HepG2 (cell line): Measurements from ENCODE around the gene NPB. TPM values are rescaled to one million over a fixed set of nuclear protein-coding genes. Genes with fewer than 3 reads are reported as not detected.
A peak's percentile ranks its signal among the peaks of the same experiment; 100 is the strongest.

Experiments
- ATF3 ChIP-seq: sonication (generic); formaldehyde crosslinking; IDR thresholded peaks from 2 replicates; pipeline ENCODE4 v1.4.0; 2020; ENCODE audit warnings: missing genetic modification reagents
- ATF6 ChIP-seq: sonication (generic); formaldehyde crosslinking; conservative IDR thresholded peaks from 2 replicates; pipeline ENCODE4 v1.4.0; 2020; ENCODE audit warnings: missing genetic modification reagents
- BHLHE40 ChIP-seq: IDR thresholded peaks from 2 replicates; pipeline ENCODE4 v1.6.1; 2011; ENCODE audit warnings: low read length, improper control_type of control experiment
- CEBPZ ChIP-seq: IDR thresholded peaks from 2 replicates; pipeline ENCODE4 v1.6.1; 2012; ENCODE audit warnings: low read length, improper control_type of control experiment
- CHD4 ChIP-seq: fragments of 200-600 bp; sonication (generic); IDR thresholded peaks from 2 replicates; pipeline ENCODE4 v1.7.0; 2017; ENCODE audit warnings: mild to moderate bottlenecking, low read length, borderline replicate concordance
- DRAP1 ChIP-seq: IDR thresholded peaks from 2 replicates; pipeline ENCODE4 v1.6.1; 2016; ENCODE audit warnings: missing genetic modification reagents, missing compliant biosample characterization
- IRX3 ChIP-seq: sonication (generic); formaldehyde crosslinking; IDR thresholded peaks from 2 replicates; pipeline ENCODE4 v1.8.1; 2023; ENCODE audit warnings: mild to moderate bottlenecking, low read depth, missing genetic modification reagents, borderline replicate concordance
- JARID2 ChIP-seq: sonication (generic); formaldehyde crosslinking; IDR thresholded peaks from 2 replicates; pipeline ENCODE4 v1.8.1; 2023; ENCODE audit warnings: missing genetic modification reagents, inconsistent platforms; ENCODE audit not compliant: insufficient replicate concordance
- PBX3 ChIP-seq: sonication (generic); formaldehyde crosslinking; IDR thresholded peaks from 2 replicates; pipeline ENCODE4 v1.8.1; 2023; ENCODE audit warnings: missing genetic modification reagents, inconsistent platforms, borderline replicate concordance
- RBM39 ChIP-seq: fragments of 200-400 bp; formaldehyde crosslinking; IDR thresholded peaks from one replicate; pipeline ENCODE4 v1.6.1; 2018; ENCODE audit warnings: antibody characterized with exemption, mild to moderate bottlenecking, low read depth, low read length; ENCODE audit not compliant: poor library complexity, severe bottlenecking
- SMARCC2 ChIP-seq: fragments of 450-650 bp; IDR thresholded peaks from 2 replicates; pipeline ENCODE4 v1.6.1; 2017; ENCODE audit warnings: antibody characterized with exemption, mild to moderate bottlenecking
- ZNF20 ChIP-seq: sonication (generic); formaldehyde crosslinking; IDR thresholded peaks from 2 replicates; pipeline ENCODE4 v1.4.0; 2020; ENCODE audit warnings: mild to moderate bottlenecking, moderate library complexity, missing genetic modification reagents
- ZNF205 ChIP-seq: IDR thresholded peaks from 2 replicates; pipeline ENCODE4 v1.6.1; 2018; ENCODE audit warnings: missing biosample characterization, missing genetic modification reagents
- ZNF557 ChIP-seq: sonication (generic); formaldehyde crosslinking; IDR thresholded peaks from 2 replicates; pipeline ENCODE4 v1.4.0; 2020; ENCODE audit warnings: missing genetic modification reagents
- ZNF616 ChIP-seq: sonication (generic); formaldehyde crosslinking; IDR thresholded peaks from 2 replicates; pipeline ENCODE4 v1.5.0; 2020; ENCODE audit warnings: low read depth, mild to moderate bottlenecking, missing genetic modification reagents
- ZNF7 ChIP-seq: IDR thresholded peaks from 2 replicates; pipeline ENCODE4 v1.6.1; 2016; ENCODE audit warnings: missing biosample characterization, missing genetic modification reagents
- ZNF768 ChIP-seq: sonication (generic); formaldehyde crosslinking; IDR thresholded peaks from 2 replicates; pipeline ENCODE4 v1.4.0; 2020; ENCODE audit warnings: missing genetic modification reagents
- ZNF83 ChIP-seq: sonication (generic); formaldehyde crosslinking; IDR thresholded peaks from 2 replicates; pipeline ENCODE4 v1.4.0; 2020; ENCODE audit warnings: missing genetic modification reagents, mild to moderate bottlenecking, borderline replicate concordance
- ZUFSP ChIP-seq: sonication (generic); formaldehyde crosslinking; IDR thresholded peaks from 2 replicates; pipeline ENCODE4 v1.9.0; 2021; ENCODE audit warnings: missing genetic modification reagents, mild to moderate bottlenecking, borderline replicate concordance
- polyA plus RNA-seq, 8 experiments: library from polyadenylated mRNA; depleted of rRNA in 3 of 8; stranded (reverse) in 7 of 8; unstranded in 1 of 8; fragments of >200 nt; fragmentation: Illumina TruSeq in 4 of 8; extraction: Trizol in 4 of 8; gene quantifications; 2 replicates each; pipeline versions ENCODE4 v1.2.1 to v1.2.3, GENCODE V29; 2011 to 2016; ENCODE audit warnings: low read depth in 4 of 8, missing spikeins in 1 of 8, mixed read lengths in 1 of 8; ENCODE audit not compliant: insufficient read depth in 1 of 8
- total RNA-seq, 5 experiments: library from RNA; depleted of rRNA; stranded (reverse); fragments of >200 nt; fragmentation: Illumina TruSeq; extraction: Trizol; gene quantifications; 2 replicates each; pipeline ENCODE4 v1.2.3, GENCODE V29; 2016; ENCODE audit warnings: low read depth in 1 of 5

The NPB gene
- total and polyA plus RNA-seq, 2 of the 13 experiments (the other 11 are each of a cell fraction or from before 2014, with no cell fraction given): 0.11 to 0.93 TPM

- TF ChIP-seq DRAP1 (CRISPR knock-in tag) (peak; percentile 46), ZUFSP (CRISPR knock-in tag) (no peak), ZNF205 (CRISPR knock-in tag) (peak; percentile 57; the same call in 1 of the 2 replicates), ZNF768 (CRISPR knock-in tag) (peak; percentile 40; the same call in 1 of the 2 replicates), IRX3 (peak; percentile 62; the same call in 1 of the 2 replicates), CEBPZ (no peak), PBX3 (CRISPR knock-in tag) (0 out of 2 replicates have a peak, but pooled peaks have one; percentile 66), ATF3 (no peak), RBM39 (peak; percentile 75), ATF6 (CRISPR knock-in tag) (no peak; the same call in none of the 2 replicates), ZNF557 (CRISPR knock-in tag) (no peak; the same call in 1 of the 2 replicates), CHD4 (peak; percentile 74; the same call in 1 of the 2 replicates), ZNF616 (CRISPR knock-in tag) (peak; percentile 34; the same call in 1 of the 2 replicates), JARID2 (CRISPR knock-in tag) (no peak), BHLHE40 (peak; percentile 96), ZNF7 (CRISPR knock-in tag) (no peak), SMARCC2 (no peak), ZNF20 (no peak), ZNF83 (CRISPR knock-in tag) (no peak; the same call in 1 of the 2 replicates)
Observed at GRCh38 chr17:81909966-81910839, 8.2 kb downstream of the NPB start (continued).
